Vagina (tissue), 2 donors: ENCODE measurements around the gene PLPP1. TPM values are rescaled to one million over a fixed set of nuclear protein-coding genes. Genes with fewer than 3 reads are reported as not detected.

ENCODE experiments used
- DNase-seq, 2 donors: peaks; one replicate each; pipeline ENCODE4 v3.0.0-alpha.2; 2017; ENCODE audit errors: extremely low spot score in 2 of 2
- H3K27ac ChIP-seq: fragments of 200-600 bp; sonication (generic); one replicate; pipeline ENCODE4 v1.5.1; 2019
- H3K27me3 ChIP-seq: fragments of 200-600 bp; sonication (generic); one replicate; pipeline ENCODE4 v1.5.1; 2019
- H3K36me3 ChIP-seq, 2 donors: fragments of 200-600 bp; sonication (generic); one replicate each; pipeline ENCODE4 v1.5.1; 2017 to 2019
- H3K4me1 ChIP-seq: fragments of 200-600 bp; sonication (generic); one replicate; pipeline ENCODE4 v1.5.1; 2019
- H3K4me3 ChIP-seq, 2 donors: fragments of 200-600 bp; sonication (generic); 1 replicate in 1 of 2; 2 replicates in 1 of 2; pipeline ENCODE4 v1.5.1; 2016 to 2019
- H3K9me3 ChIP-seq: fragments of 200-600 bp; sonication (generic); one replicate; pipeline ENCODE4 v1.5.1; 2019
- CTCF ChIP-seq, 3 experiments: fragments of 450-650 bp in 2 of 3; fragments of 200-600 bp in 1 of 3; sonication (generic) in 1 of 3; IDR thresholded peaks; one replicate each; pipeline ENCODE4 v1.5.1; 2017 to 2019; ENCODE audit warnings: antibody characterized with exemption in 3 of 3, mild to moderate bottlenecking in 2 of 3, moderate library complexity in 2 of 3
- POLR2A ChIP-seq, 2 donors: fragments of 450-650 bp; IDR thresholded peaks; one replicate each; pipeline ENCODE4 v1.6.1; 2017; ENCODE audit warnings: antibody characterized with exemption in 2 of 2, mild to moderate bottlenecking in 2 of 2, moderate library complexity in 2 of 2
- POLR2AphosphoS5 ChIP-seq, 2 donors: sonication (generic); formaldehyde crosslinking; IDR thresholded peaks; one replicate each; pipeline ENCODE4 v1.9.0; 2017; ENCODE audit warnings: antibody characterized with exemption in 2 of 2, mild to moderate bottlenecking in 2 of 2, low read depth in 1 of 2; ENCODE audit not compliant: insufficient read depth in 1 of 2
- intact Hi-C: fragments of 100-400 bp; cut with DNase I; formaldehyde crosslinking; loops from one replicate; pipeline ENCODE4 v1.15.1; 2023
- total RNA-seq: library from RNA; depleted of rRNA; stranded (reverse); fragments of >200 nt; gene quantifications from one replicate; pipeline ENCODE4 v1.2.3, GENCODE V29; 2016

The PLPP1 gene
- total RNA-seq, 1 donor from 2014 or later: 283 TPM

GRCh38 chr5:55429221-55429612, 105.5 kb downstream of the PLPP1 start:
- Histone ChIP-seq H3K9me3 (no peaks in the 10 kb centered on the region), H3K27ac (no peak overlapping the region), H3K36me3 (peaks cover 0 to 28% of the 10 kb centered on the region in 2 donors), H3K27me3 (no peaks in the 10 kb centered on the region), H3K4me3 (no peak overlapping the region), H3K4me1 (no peaks in the 10 kb centered on the region)
- no peak for DNase-seq
- intact Hi-C loops: no loop called here
- TF ChIP-seq POLR2AphosphoS5 (IDR thresholded peaks at IDR 0.05; ENCODE audit: insufficient read depth in 1 of 2, low read depth in 1 of 2): no peak
- TF ChIP-seq CTCF (IDR thresholded peaks at IDR 0.05): no peak
- TF ChIP-seq POLR2A (IDR thresholded peaks at IDR 0.05): no peak

GRCh38 chr5:55427157-55427556, 107.6 kb downstream of the PLPP1 start:
- no peaks in the 10 kb centered on the region for H3K27me3 ChIP-seq
- TF ChIP-seq CTCF (IDR thresholded peaks at IDR 0.05) (no peak), POLR2AphosphoS5 (IDR thresholded peaks at IDR 0.05; ENCODE audit: insufficient read depth in 1 of 2, low read depth in 1 of 2) (no peak), POLR2A (IDR thresholded peaks at IDR 0.05) (no peak)
- H3K27ac ChIP-seq: no peak overlapping the region
- intact Hi-C loops: no loop called here
- H3K36me3 ChIP-seq: peaks cover 0 to 49% of the 10 kb centered on the region in 2 donors
- DNase-seq: no peak
- H3K9me3 ChIP-seq: no peaks in the 10 kb centered on the region
- no peaks in the 10 kb centered on the region for H3K4me1 ChIP-seq
- H3K4me3 ChIP-seq: no peak overlapping the region

GRCh38 chr5:55426455-55426854, 108.3 kb downstream of the PLPP1 start:
- no peaks in the 10 kb centered on the region for H3K9me3 ChIP-seq
- H3K4me3 ChIP-seq: no peak overlapping the region
- intact Hi-C loops: no loop called here
- no peaks in the 10 kb centered on the region for H3K27me3 ChIP-seq
- H3K36me3 ChIP-seq: peaks cover 0 to 49% of the 10 kb centered on the region in 2 donors
- no peaks in the 10 kb centered on the region for H3K4me1 ChIP-seq
- TF ChIP-seq POLR2AphosphoS5 (IDR thresholded peaks at IDR 0.05; ENCODE audit: insufficient read depth in 1 of 2, low read depth in 1 of 2): no peak
- TF ChIP-seq POLR2A (IDR thresholded peaks at IDR 0.05): no peak
- TF ChIP-seq CTCF (IDR thresholded peaks at IDR 0.05): no peak
- no peak overlapping the region for H3K27ac ChIP-seq
- no peak for DNase-seq

- Histone ChIP-seq H3K27ac (no peak overlapping the region), H3K4me3 (no peak overlapping the region), H3K36me3 (peaks cover 0 to 41% of the 10 kb centered on the region in 2 donors), H3K9me3 (no peaks in the 10 kb centered on the region), H3K27me3 (no peaks in the 10 kb centered on the region), H3K4me1 (no peaks in the 10 kb centered on the region)
- intact Hi-C loops: no loop called here
- no peak for DNase-seq
- no peak for TF ChIP-seq POLR2AphosphoS5 (IDR thresholded peaks at IDR 0.05; ENCODE audit: insufficient read depth in 1 of 2, low read depth in 1 of 2)
These were observed 113.7 kb downstream of the PLPP1 start for GRCh38 chr5:55421074-55421529.

GRCh38 chr5:55418994-55419968, 115.5 kb downstream of the PLPP1 start:
- no peak overlapping the region for H3K4me3 ChIP-seq
- TF ChIP-seq POLR2A (IDR thresholded peaks at IDR 0.05): no peak
- no peak for TF ChIP-seq CTCF (IDR thresholded peaks at IDR 0.05)
- TF ChIP-seq POLR2AphosphoS5 (IDR thresholded peaks at IDR 0.05; ENCODE audit: insufficient read depth in 1 of 2, low read depth in 1 of 2): no peak
- H3K27me3 ChIP-seq: no peaks in the 10 kb centered on the region
- no peaks in the 10 kb centered on the region for H3K9me3 ChIP-seq
- no peak overlapping the region for H3K27ac ChIP-seq
- no peak for DNase-seq
- no peaks in the 10 kb centered on the region for H3K4me1 ChIP-seq
- peaks cover 0 to 26% of the 10 kb centered on the region in 2 donors for H3K36me3 ChIP-seq
- intact Hi-C loops: no loop called here
